H9 (cell line): ENCODE results near the gene TAF4. TPM values are rescaled to one million over a fixed set of nuclear protein-coding genes. Genes with fewer than 3 reads are reported as not detected.

ENCODE experiments used
- DNase-seq: peaks from one replicate; pipeline ENCODE4 v3.0.0-alpha.2; 2017
- H2AFZ ChIP-seq: one replicate; pipeline ENCODE4 v1.6.1; 2013; ENCODE audit warnings: mild to moderate bottlenecking, low read length, control low read depth, moderate library complexity
- H2AK5ac ChIP-seq: 2 replicates; pipeline ENCODE4 v1.6.1; 2013; ENCODE audit warnings: low read length, control low read depth, mixed read lengths; ENCODE audit not compliant: insufficient read length
- H2BK120ac ChIP-seq: one replicate; pipeline ENCODE4 v1.6.1; 2013; ENCODE audit warnings: low read depth, mild to moderate bottlenecking, low read length, control low read depth, inconsistent platforms; ENCODE audit not compliant: poor library complexity, severe bottlenecking
- H2BK12ac ChIP-seq: 2 replicates; pipeline ENCODE4 v1.6.1; 2013; ENCODE audit warnings: low read length, control low read depth, mixed read lengths, low read depth; ENCODE audit not compliant: insufficient read length
- H2BK15ac ChIP-seq: 2 replicates; pipeline ENCODE4 v1.6.1; 2013; ENCODE audit warnings: low read depth, low read length, control low read depth
- H2BK20ac ChIP-seq: one replicate; pipeline ENCODE4 v1.6.1; 2013; ENCODE audit warnings: low read depth, mild to moderate bottlenecking, low read length, control low read depth, inconsistent platforms; ENCODE audit not compliant: poor library complexity, severe bottlenecking
- H2BK5ac ChIP-seq: 2 replicates; pipeline ENCODE4 v1.6.1; 2013; ENCODE audit warnings: low read length, control low read depth, mixed read lengths; ENCODE audit not compliant: insufficient read length
- H3K14ac ChIP-seq: 2 replicates; pipeline ENCODE4 v1.6.1; 2013; ENCODE audit warnings: low read length, control low read depth; ENCODE audit not compliant: insufficient read depth
- H3K18ac ChIP-seq: 2 replicates; pipeline ENCODE4 v1.6.1; 2013; ENCODE audit warnings: low read depth, mild to moderate bottlenecking, mixed read lengths, low read length, control low read depth; ENCODE audit not compliant: insufficient read length
- H3K23ac ChIP-seq: 2 replicates; pipeline ENCODE4 v1.6.1; 2013; ENCODE audit warnings: low read length, control low read depth, mixed read lengths, low read depth; ENCODE audit not compliant: insufficient read length
- H3K23me2 ChIP-seq: 2 replicates; pipeline ENCODE4 v1.6.1; 2013; ENCODE audit warnings: low read depth, mild to moderate bottlenecking, mixed read lengths, low read length, control low read depth; ENCODE audit not compliant: insufficient read length, poor library complexity, severe bottlenecking
- H3K27ac ChIP-seq: 2 replicates; pipeline ENCODE4 v1.5.1; 2013; ENCODE audit warnings: low read length, control low read depth, mixed read lengths, low read depth; ENCODE audit not compliant: insufficient read length
- H3K27me3 ChIP-seq: 2 replicates; pipeline ENCODE4 v1.6.1; 2013; ENCODE audit warnings: low read length, control low read depth, inconsistent platforms; ENCODE audit not compliant: insufficient read depth
- H3K4ac ChIP-seq: 2 replicates; pipeline ENCODE4 v1.6.1; 2013; ENCODE audit warnings: low read depth, mild to moderate bottlenecking, control low read depth, inconsistent platforms, low read length, moderate library complexity
- H3K4me1 ChIP-seq: 2 replicates; pipeline ENCODE4 v1.6.1; 2013; ENCODE audit warnings: low read length, control low read depth, inconsistent platforms; ENCODE audit not compliant: insufficient read depth
- H3K4me2 ChIP-seq: 2 replicates; pipeline ENCODE4 v1.6.1; 2013; ENCODE audit warnings: low read length, control low read depth, mixed read lengths; ENCODE audit not compliant: insufficient read length, insufficient read depth
- H3K56ac ChIP-seq: 2 replicates; pipeline ENCODE4 v1.6.1; 2013; ENCODE audit warnings: low read depth, mild to moderate bottlenecking, mixed read lengths, low read length, control low read depth; ENCODE audit not compliant: insufficient read length
- H3K79me1 ChIP-seq: 2 replicates; pipeline ENCODE4 v1.6.1; 2013; ENCODE audit warnings: low read depth, mild to moderate bottlenecking, moderate library complexity, low read length, control low read depth, inconsistent platforms; ENCODE audit not compliant: insufficient read depth, poor library complexity, severe bottlenecking
- H3K79me2 ChIP-seq: 2 replicates; pipeline ENCODE4 v1.6.1; 2013; ENCODE audit warnings: low read length, control low read depth, inconsistent platforms; ENCODE audit not compliant: insufficient read depth
- H3K9ac ChIP-seq: 2 replicates; pipeline ENCODE4 v1.6.1; 2013; ENCODE audit warnings: low read length, control low read depth, mixed read lengths; ENCODE audit not compliant: insufficient read length; ENCODE audit errors: extremely low read depth
- H3K9me3 ChIP-seq: one replicate; pipeline ENCODE4 v1.6.1; 2013; ENCODE audit warnings: low read depth, low read length, inconsistent platforms; ENCODE audit not compliant: control insufficient read depth
- H3T11ph ChIP-seq: one replicate; pipeline ENCODE4 v1.6.1; 2013; ENCODE audit warnings: mild to moderate bottlenecking, low read length, control low read depth, inconsistent platforms
- H4K20me1 ChIP-seq: one replicate; pipeline ENCODE4 v1.6.1; 2013; ENCODE audit not compliant: control insufficient read depth, insufficient read length, insufficient read depth
- H4K5ac ChIP-seq: 2 replicates; pipeline ENCODE4 v1.6.1; 2013; ENCODE audit warnings: low read depth, mild to moderate bottlenecking, mixed read lengths, low read length, control low read depth; ENCODE audit not compliant: insufficient read length
- H4K8ac ChIP-seq: replicated peaks from 2 replicates; pipeline ENCODE4 v1.6.1; 2013; ENCODE audit warnings: low read length, control low read depth, mixed read lengths, low read depth; ENCODE audit not compliant: insufficient read length
- H4K91ac ChIP-seq: 2 replicates; pipeline ENCODE4 v1.6.1; 2013; ENCODE audit warnings: low read depth, mild to moderate bottlenecking, moderate library complexity, mixed read lengths, low read length, control low read depth; ENCODE audit not compliant: insufficient read length
- H3K27ac Mint-ChIP-seq, 3 experiments: 2 replicates in 2 of 3; 3 replicates in 1 of 3; pipeline ENCODE4 v1.8.0; 2020 to 2021; ENCODE audit warnings: mixed read lengths in 3 of 3, mild to moderate bottlenecking in 1 of 3, moderate library complexity in 1 of 3
- H3K27me3 Mint-ChIP-seq: 2 replicates; pipeline ENCODE4 v1.8.0; 2021; ENCODE audit warnings: low read depth, mild to moderate bottlenecking, moderate library complexity, mixed read lengths
- H3K36me3 Mint-ChIP-seq, 3 experiments: 2 replicates in 2 of 3; 3 replicates in 1 of 3; pipeline ENCODE4 v1.8.0; 2020 to 2021; ENCODE audit warnings: low read depth in 3 of 3, mixed read lengths in 3 of 3; ENCODE audit not compliant: insufficient read depth in 1 of 3
- H3K4me1 Mint-ChIP-seq, 2 experiments: 2 replicates each; pipeline ENCODE4 v1.8.0; 2020; ENCODE audit warnings: mixed read lengths in 2 of 2
- H3K4me3 Mint-ChIP-seq, 2 experiments: 2 replicates in 1 of 2; 3 replicates in 1 of 2; pipeline ENCODE4 v1.8.0; 2020 to 2021; ENCODE audit warnings: mild to moderate bottlenecking in 2 of 2, mixed read lengths in 2 of 2, moderate library complexity in 1 of 2
- H3K9me3 Mint-ChIP-seq, 2 experiments: 2 replicates in 1 of 2; 3 replicates in 1 of 2; pipeline ENCODE4 v1.8.0; 2020; ENCODE audit warnings: mild to moderate bottlenecking in 2 of 2, mixed read lengths in 2 of 2, moderate library complexity in 1 of 2
- WGBS: extraction: QIAGEN DNeasy Blood & Tissue Kit; methylation state at CpG from one replicate; pipeline ENCODE4 v1.1.7; 2013; ENCODE audit warnings: missing lambda C conversion rate, low lambda C conversion rate, mixed read lengths; ENCODE audit not compliant: insufficient read length; ENCODE audit errors: extremely low coverage; 5-methylcytosine and 5-hydroxymethylcytosine counted together
- total RNA-seq: library from RNA; stranded (reverse); gene quantifications from 2 replicates; pipeline ENCODE4 v1.2.1, GENCODE V29; 2021
- TF ChIP-seq, protein P1 (sequence below): fragments of 200-600 bp; sonication (generic); conservative IDR thresholded peaks from 3 replicates; pipeline ENCODE4 v1.8.0; 2021; ENCODE audit warnings: antibody characterized with exemption, mild to moderate bottlenecking

TAF4 gene
- total RNA-seq, 1 experiment from 2014 or later, result 30.8 TPM

DNA sequence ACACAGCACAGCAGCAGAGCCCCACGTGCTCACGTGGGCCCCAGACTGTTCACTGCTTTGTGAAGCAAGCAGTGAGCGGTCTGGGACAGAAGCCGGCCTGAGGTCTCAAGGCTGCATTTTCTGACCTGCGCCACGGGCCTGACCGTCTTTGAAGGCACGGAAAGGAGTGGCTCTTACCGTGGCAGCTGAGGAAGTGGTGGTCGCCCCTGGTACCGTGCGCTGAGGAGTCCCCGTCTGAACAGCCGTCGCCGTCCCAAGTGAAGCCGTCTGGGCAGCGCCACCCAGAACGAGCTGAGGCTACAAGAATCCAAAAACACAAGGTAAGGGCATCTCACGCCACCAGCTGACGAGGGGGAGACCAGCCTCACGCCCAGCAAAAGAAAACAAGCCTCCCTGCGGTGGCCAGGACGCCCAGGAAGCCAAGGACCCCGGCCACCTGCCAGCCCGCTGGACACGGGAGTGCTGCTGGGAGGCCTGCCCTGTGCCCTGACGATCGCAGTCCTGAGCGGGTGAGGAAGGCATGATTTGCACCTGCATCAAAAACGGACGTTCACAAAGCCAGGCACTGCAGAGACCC is 55.7 kb downstream of the TAF4 start:
- no peak overlapping the region for H2AFZ ChIP-seq
- H3K9me3 Mint-ChIP-seq, result no peaks in the 10 kb centered on the region
- H3K9me3 ChIP-seq, result no peaks in the 10 kb centered on the region
- H3K14ac ChIP-seq, result no peak overlapping the region
- no peak overlapping the region for H3K27ac ChIP-seq
- no peaks in the 10 kb centered on the region for H4K20me1 ChIP-seq
- H4K5ac ChIP-seq, result no peak overlapping the region
- no peaks in the 10 kb centered on the region for H3K4me1 ChIP-seq
- no peaks in the 10 kb centered on the region for H3K79me2 ChIP-seq
- peaks cover 29 to 71% (median 66%) of the 10 kb centered on the region in 3 experiments for H3K36me3 Mint-ChIP-seq
- no peak overlapping the region for H3K4ac ChIP-seq
- TF ChIP-seq, protein P1, sequence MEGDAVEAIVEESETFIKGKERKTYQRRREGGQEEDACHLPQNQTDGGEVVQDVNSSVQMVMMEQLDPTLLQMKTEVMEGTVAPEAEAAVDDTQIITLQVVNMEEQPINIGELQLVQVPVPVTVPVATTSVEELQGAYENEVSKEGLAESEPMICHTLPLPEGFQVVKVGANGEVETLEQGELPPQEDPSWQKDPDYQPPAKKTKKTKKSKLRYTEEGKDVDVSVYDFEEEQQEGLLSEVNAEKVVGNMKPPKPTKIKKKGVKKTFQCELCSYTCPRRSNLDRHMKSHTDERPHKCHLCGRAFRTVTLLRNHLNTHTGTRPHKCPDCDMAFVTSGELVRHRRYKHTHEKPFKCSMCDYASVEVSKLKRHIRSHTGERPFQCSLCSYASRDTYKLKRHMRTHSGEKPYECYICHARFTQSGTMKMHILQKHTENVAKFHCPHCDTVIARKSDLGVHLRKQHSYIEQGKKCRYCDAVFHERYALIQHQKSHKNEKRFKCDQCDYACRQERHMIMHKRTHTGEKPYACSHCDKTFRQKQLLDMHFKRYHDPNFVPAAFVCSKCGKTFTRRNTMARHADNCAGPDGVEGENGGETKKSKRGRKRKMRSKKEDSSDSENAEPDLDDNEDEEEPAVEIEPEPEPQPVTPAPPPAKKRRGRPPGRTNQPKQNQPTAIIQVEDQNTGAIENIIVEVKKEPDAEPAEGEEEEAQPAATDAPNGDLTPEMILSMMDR, result no peak
- no peaks in the 10 kb centered on the region; the same call in 1 of the 2 replicates for H3K27me3 ChIP-seq
- no peak overlapping the region for H2BK5ac ChIP-seq
- no peaks in the 10 kb centered on the region for H3K27me3 Mint-ChIP-seq
- H3K23ac ChIP-seq, result no peak overlapping the region
- no peak overlapping the region for H3K9ac ChIP-seq
- no peak overlapping the region for H2BK12ac ChIP-seq
- H4K8ac ChIP-seq, result no peak overlapping the region
- DNase-seq, result no peak
- H3T11ph ChIP-seq, result no peak overlapping the region
- H3K27ac Mint-ChIP-seq, result 0 out of 7 replicates have a peak overlapping the region, but pooled peaks of 1 of the 3 experiments have one; percentile 40
- WGBS, result no CpG with 5 or more reads among the region's 32 CpGs
- H2AK5ac ChIP-seq, result no peak overlapping the region
- no peak overlapping the region for H2BK20ac ChIP-seq
- H3K4me3 Mint-ChIP-seq, result no peak overlapping the region
- no peak overlapping the region for H3K18ac ChIP-seq
- H3K4me2 ChIP-seq, result no peak overlapping the region
- no peaks in the 10 kb centered on the region for H3K79me1 ChIP-seq
- H3K23me2 ChIP-seq, result no peaks in the 10 kb centered on the region
- no peak overlapping the region for H4K91ac ChIP-seq
- no peak overlapping the region for H2BK15ac ChIP-seq
- no peak overlapping the region for H2BK120ac ChIP-seq
- H3K4me1 Mint-ChIP-seq, result peaks cover 4 to 6% of the 10 kb centered on the region in 2 experiments
- no peak overlapping the region for H3K56ac ChIP-seq
